ENCODE results near the gene P2RX6.

P2RX6 gene

DNA sequence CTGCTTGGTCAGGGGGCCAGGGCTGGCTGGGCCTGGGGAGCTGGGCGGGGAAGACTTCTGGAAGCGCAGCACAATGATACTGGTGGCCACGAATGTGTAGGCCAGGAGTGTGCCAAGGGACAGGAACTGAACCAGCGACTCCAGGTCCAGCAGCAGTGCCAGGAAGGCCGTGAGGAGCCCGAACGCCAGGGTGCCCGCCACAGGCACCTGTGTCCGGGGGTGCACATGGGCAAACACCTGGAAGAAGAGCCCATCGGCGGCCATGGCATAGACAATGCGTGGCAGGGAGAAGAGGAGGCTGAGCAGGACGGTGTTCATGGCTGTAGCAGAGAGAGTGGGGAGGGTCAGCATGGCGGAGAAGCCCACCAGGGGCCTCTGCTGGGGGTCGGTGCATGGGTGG is 15.1 kb downstream of the P2RX6 start:
- no peak for TF ChIP-seq FOXP2 (optimal IDR thresholded peaks at IDR 0.05; ENCODE audit: borderline replicate concordance, extremely low read depth, extremely low read length, insufficient read depth)
- no peak for TF ChIP-seq SIN3A (IDR thresholded peaks at IDR 0.05; ENCODE audit: borderline replicate concordance, insufficient read depth, low read length)
- TF ChIP-seq REST (IDR thresholded peaks at IDR 0.05; ENCODE audit: insufficient read depth in 1 of 2, low read depth in 2 of 2, low read length in 2 of 2), result no peak
- TF ChIP-seq TAF1 (IDR thresholded peaks at IDR 0.05; ENCODE audit: borderline replicate concordance, insufficient read depth, low read length), result no peak
- TF ChIP-seq POLR2AphosphoS5 (IDR thresholded peaks at IDR 0.05; ENCODE audit: low read depth, low read length), result no peak

DNA sequence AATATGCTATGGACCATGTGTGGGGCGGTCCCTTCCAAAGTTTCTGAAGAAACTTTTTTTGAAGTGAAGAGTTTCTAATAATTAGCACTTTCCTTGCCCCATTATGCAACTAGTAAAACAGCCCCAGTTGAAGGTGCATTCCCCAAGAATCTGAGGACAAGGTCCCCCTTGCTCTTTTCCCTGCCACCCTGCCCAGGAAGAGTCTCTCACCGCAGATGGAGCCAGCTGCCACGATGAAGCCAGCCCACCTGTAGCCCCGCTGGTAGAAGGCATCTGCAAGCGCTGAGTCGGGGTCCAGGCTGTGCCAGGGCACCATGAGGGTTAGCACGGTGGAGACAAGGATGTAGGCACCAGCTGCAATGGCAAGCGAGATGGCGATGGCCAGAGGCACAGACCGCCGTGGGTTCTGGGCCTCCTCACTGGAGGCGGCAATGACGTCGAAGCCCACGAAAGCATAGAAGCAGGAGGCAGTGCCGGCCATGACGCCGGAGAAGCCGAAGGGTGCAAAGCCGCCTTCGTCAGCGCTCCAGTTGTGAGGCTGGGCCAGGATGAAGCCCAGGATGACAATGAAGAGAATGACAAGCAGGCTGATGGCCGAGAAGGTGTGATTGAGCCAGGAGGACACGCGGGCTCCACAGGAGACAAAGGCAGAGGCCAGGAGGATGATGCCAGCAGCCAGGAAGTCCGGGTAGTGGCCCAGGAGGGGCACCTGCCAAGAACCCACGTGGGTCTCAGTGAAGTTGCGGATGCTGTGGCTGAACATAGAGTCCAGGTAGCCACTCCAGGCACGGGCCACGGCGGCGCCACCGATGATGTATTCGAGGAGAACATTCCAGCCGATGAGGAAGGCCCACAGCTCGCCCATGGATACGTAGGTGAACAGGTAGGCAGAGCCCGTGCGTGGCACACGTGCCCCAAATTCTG is 15.9 kb downstream of the P2RX6 start:
- TF ChIP-seq POLR2AphosphoS5 (IDR thresholded peaks at IDR 0.05; ENCODE audit: low read depth, low read length) (no peak), SIN3A (IDR thresholded peaks at IDR 0.05; ENCODE audit: borderline replicate concordance, insufficient read depth, low read length) (no peak), FOXP2 (optimal IDR thresholded peaks at IDR 0.05; ENCODE audit: borderline replicate concordance, extremely low read depth, extremely low read length, insufficient read depth) (no peak), TAF1 (IDR thresholded peaks at IDR 0.05; ENCODE audit: borderline replicate concordance, insufficient read depth, low read length) (no peak), REST (IDR thresholded peaks at IDR 0.05; ENCODE audit: insufficient read depth in 1 of 2, low read depth in 2 of 2, low read length in 2 of 2) (no peak)

GRCh38 chr22:21031545-21032036 is 16.6 kb downstream of the P2RX6 start:
- TF ChIP-seq REST (IDR thresholded peaks at IDR 0.05; ENCODE audit: insufficient read depth in 1 of 2, low read depth in 2 of 2, low read length in 2 of 2) (no peak), POLR2AphosphoS5 (IDR thresholded peaks at IDR 0.05; ENCODE audit: low read depth, low read length) (no peak), SIN3A (IDR thresholded peaks at IDR 0.05; ENCODE audit: borderline replicate concordance, insufficient read depth, low read length) (no peak), FOXP2 (optimal IDR thresholded peaks at IDR 0.05; ENCODE audit: borderline replicate concordance, extremely low read depth, extremely low read length, insufficient read depth) (no peak), TAF1 (IDR thresholded peaks at IDR 0.05; ENCODE audit: borderline replicate concordance, insufficient read depth, low read length) (no peak)

GRCh38 chr22:21032037-21032867 is 17.3 kb downstream of the P2RX6 start, which contains the start of gene SLC7A4:
SLC7A4 (minus strand) TSS chr22:21032561; CDS start chr22:21031812, 749 bp downstream.
- TF ChIP-seq REST (IDR thresholded peaks at IDR 0.05; ENCODE audit: insufficient read depth in 1 of 2, low read depth in 2 of 2, low read length in 2 of 2) (no peak), TAF1 (IDR thresholded peaks at IDR 0.05; ENCODE audit: borderline replicate concordance, insufficient read depth, low read length) (no peak), POLR2AphosphoS5 (IDR thresholded peaks at IDR 0.05; ENCODE audit: low read depth, low read length) (no peak), FOXP2 (optimal IDR thresholded peaks at IDR 0.05; ENCODE audit: borderline replicate concordance, extremely low read depth, extremely low read length, insufficient read depth) (no peak), SIN3A (IDR thresholded peaks at IDR 0.05; ENCODE audit: borderline replicate concordance, insufficient read depth, low read length) (no peak)
